H9 (cell line): ENCODE results near the gene AMN. TPM values are rescaled to one million over a fixed set of nuclear protein-coding genes. Genes with fewer than 3 reads are reported as not detected.
A peak's percentile ranks its signal among the peaks of the same experiment; 100 is the strongest.

Experiments used
- DNase-seq: peaks from one replicate; pipeline ENCODE4 v3.0.0-alpha.2; 2017
- H2AFZ ChIP-seq: one replicate; pipeline ENCODE4 v1.6.1; 2013; ENCODE audit warnings: mild to moderate bottlenecking, low read length, control low read depth, moderate library complexity
- H2AK5ac ChIP-seq: 2 replicates; pipeline ENCODE4 v1.6.1; 2013; ENCODE audit warnings: low read length, control low read depth, mixed read lengths; ENCODE audit not compliant: insufficient read length
- H2BK120ac ChIP-seq: one replicate; pipeline ENCODE4 v1.6.1; 2013; ENCODE audit warnings: low read depth, mild to moderate bottlenecking, low read length, control low read depth, inconsistent platforms; ENCODE audit not compliant: poor library complexity, severe bottlenecking
- H2BK12ac ChIP-seq: 2 replicates; pipeline ENCODE4 v1.6.1; 2013; ENCODE audit warnings: low read length, control low read depth, mixed read lengths, low read depth; ENCODE audit not compliant: insufficient read length
- H2BK15ac ChIP-seq: 2 replicates; pipeline ENCODE4 v1.6.1; 2013; ENCODE audit warnings: low read depth, low read length, control low read depth
- H2BK20ac ChIP-seq: one replicate; pipeline ENCODE4 v1.6.1; 2013; ENCODE audit warnings: low read depth, mild to moderate bottlenecking, low read length, control low read depth, inconsistent platforms; ENCODE audit not compliant: poor library complexity, severe bottlenecking
- H2BK5ac ChIP-seq: 2 replicates; pipeline ENCODE4 v1.6.1; 2013; ENCODE audit warnings: low read length, control low read depth, mixed read lengths; ENCODE audit not compliant: insufficient read length
- H3K14ac ChIP-seq: 2 replicates; pipeline ENCODE4 v1.6.1; 2013; ENCODE audit warnings: low read length, control low read depth; ENCODE audit not compliant: insufficient read depth
- H3K18ac ChIP-seq: 2 replicates; pipeline ENCODE4 v1.6.1; 2013; ENCODE audit warnings: low read depth, mild to moderate bottlenecking, mixed read lengths, low read length, control low read depth; ENCODE audit not compliant: insufficient read length
- H3K23ac ChIP-seq: 2 replicates; pipeline ENCODE4 v1.6.1; 2013; ENCODE audit warnings: low read length, control low read depth, mixed read lengths, low read depth; ENCODE audit not compliant: insufficient read length
- H3K23me2 ChIP-seq: 2 replicates; pipeline ENCODE4 v1.6.1; 2013; ENCODE audit warnings: low read depth, mild to moderate bottlenecking, mixed read lengths, low read length, control low read depth; ENCODE audit not compliant: insufficient read length, poor library complexity, severe bottlenecking
- H3K27ac ChIP-seq: 2 replicates; pipeline ENCODE4 v1.5.1; 2013; ENCODE audit warnings: low read length, control low read depth, mixed read lengths, low read depth; ENCODE audit not compliant: insufficient read length
- H3K27me3 ChIP-seq: 2 replicates; pipeline ENCODE4 v1.6.1; 2013; ENCODE audit warnings: low read length, control low read depth, inconsistent platforms; ENCODE audit not compliant: insufficient read depth
- H3K4ac ChIP-seq: 2 replicates; pipeline ENCODE4 v1.6.1; 2013; ENCODE audit warnings: low read depth, mild to moderate bottlenecking, control low read depth, inconsistent platforms, low read length, moderate library complexity
- H3K4me1 ChIP-seq: 2 replicates; pipeline ENCODE4 v1.6.1; 2013; ENCODE audit warnings: low read length, control low read depth, inconsistent platforms; ENCODE audit not compliant: insufficient read depth
- H3K4me2 ChIP-seq: 2 replicates; pipeline ENCODE4 v1.6.1; 2013; ENCODE audit warnings: low read length, control low read depth, mixed read lengths; ENCODE audit not compliant: insufficient read length, insufficient read depth
- H3K56ac ChIP-seq: 2 replicates; pipeline ENCODE4 v1.6.1; 2013; ENCODE audit warnings: low read depth, mild to moderate bottlenecking, mixed read lengths, low read length, control low read depth; ENCODE audit not compliant: insufficient read length
- H3K79me1 ChIP-seq: 2 replicates; pipeline ENCODE4 v1.6.1; 2013; ENCODE audit warnings: low read depth, mild to moderate bottlenecking, moderate library complexity, low read length, control low read depth, inconsistent platforms; ENCODE audit not compliant: insufficient read depth, poor library complexity, severe bottlenecking
- H3K79me2 ChIP-seq: 2 replicates; pipeline ENCODE4 v1.6.1; 2013; ENCODE audit warnings: low read length, control low read depth, inconsistent platforms; ENCODE audit not compliant: insufficient read depth
- H3K9ac ChIP-seq: 2 replicates; pipeline ENCODE4 v1.6.1; 2013; ENCODE audit warnings: low read length, control low read depth, mixed read lengths; ENCODE audit not compliant: insufficient read length; ENCODE audit errors: extremely low read depth
- H3K9me3 ChIP-seq: one replicate; pipeline ENCODE4 v1.6.1; 2013; ENCODE audit warnings: low read depth, low read length, inconsistent platforms; ENCODE audit not compliant: control insufficient read depth
- H3T11ph ChIP-seq: one replicate; pipeline ENCODE4 v1.6.1; 2013; ENCODE audit warnings: mild to moderate bottlenecking, low read length, control low read depth, inconsistent platforms
- H4K20me1 ChIP-seq: one replicate; pipeline ENCODE4 v1.6.1; 2013; ENCODE audit not compliant: control insufficient read depth, insufficient read length, insufficient read depth
- H4K5ac ChIP-seq: 2 replicates; pipeline ENCODE4 v1.6.1; 2013; ENCODE audit warnings: low read depth, mild to moderate bottlenecking, mixed read lengths, low read length, control low read depth; ENCODE audit not compliant: insufficient read length
- H4K8ac ChIP-seq: replicated peaks from 2 replicates; pipeline ENCODE4 v1.6.1; 2013; ENCODE audit warnings: low read length, control low read depth, mixed read lengths, low read depth; ENCODE audit not compliant: insufficient read length
- H4K91ac ChIP-seq: 2 replicates; pipeline ENCODE4 v1.6.1; 2013; ENCODE audit warnings: low read depth, mild to moderate bottlenecking, moderate library complexity, mixed read lengths, low read length, control low read depth; ENCODE audit not compliant: insufficient read length
- H3K27ac Mint-ChIP-seq, 3 experiments: 2 replicates in 2 of 3; 3 replicates in 1 of 3; pipeline ENCODE4 v1.8.0; 2020 to 2021; ENCODE audit warnings: mixed read lengths in 3 of 3, mild to moderate bottlenecking in 1 of 3, moderate library complexity in 1 of 3
- H3K27me3 Mint-ChIP-seq: 2 replicates; pipeline ENCODE4 v1.8.0; 2021; ENCODE audit warnings: low read depth, mild to moderate bottlenecking, moderate library complexity, mixed read lengths
- H3K36me3 Mint-ChIP-seq, 3 experiments: 2 replicates in 2 of 3; 3 replicates in 1 of 3; pipeline ENCODE4 v1.8.0; 2020 to 2021; ENCODE audit warnings: low read depth in 3 of 3, mixed read lengths in 3 of 3; ENCODE audit not compliant: insufficient read depth in 1 of 3
- H3K4me1 Mint-ChIP-seq, 2 experiments: 2 replicates each; pipeline ENCODE4 v1.8.0; 2020; ENCODE audit warnings: mixed read lengths in 2 of 2
- H3K4me3 Mint-ChIP-seq, 2 experiments: 2 replicates in 1 of 2; 3 replicates in 1 of 2; pipeline ENCODE4 v1.8.0; 2020 to 2021; ENCODE audit warnings: mild to moderate bottlenecking in 2 of 2, mixed read lengths in 2 of 2, moderate library complexity in 1 of 2
- H3K9me3 Mint-ChIP-seq, 2 experiments: 2 replicates in 1 of 2; 3 replicates in 1 of 2; pipeline ENCODE4 v1.8.0; 2020; ENCODE audit warnings: mild to moderate bottlenecking in 2 of 2, mixed read lengths in 2 of 2, moderate library complexity in 1 of 2
- CTCF ChIP-seq: fragments of 200-600 bp; sonication (generic); conservative IDR thresholded peaks from 3 replicates; pipeline ENCODE4 v1.8.0; 2021; ENCODE audit warnings: antibody characterized with exemption, mild to moderate bottlenecking
- WGBS: extraction: QIAGEN DNeasy Blood & Tissue Kit; methylation state at CpG from one replicate; pipeline ENCODE4 v1.1.7; 2013; ENCODE audit warnings: missing lambda C conversion rate, low lambda C conversion rate, mixed read lengths; ENCODE audit not compliant: insufficient read length; ENCODE audit errors: extremely low coverage; 5-methylcytosine and 5-hydroxymethylcytosine counted together
- total RNA-seq: library from RNA; stranded (reverse); gene quantifications from 2 replicates; pipeline ENCODE4 v1.2.1, GENCODE V29; 2021

The AMN gene
- total RNA-seq, 1 experiment from 2014 or later = 1.9 TPM

- Histone ChIP-seq H4K5ac (no peak overlapping the region), H3K4ac (no peak overlapping the region), H3K23ac (no peak overlapping the region), H3K79me1 (no peaks in the 10 kb centered on the region), H3K27me3 (no peaks in the 10 kb centered on the region), H3K56ac (no peak overlapping the region), H4K8ac (no peak overlapping the region), H3T11ph (no peak overlapping the region), H2BK120ac (no peak overlapping the region), H2BK20ac (no peak overlapping the region), H3K4me2 (no peak overlapping the region), H3K79me2 (no peaks in the 10 kb centered on the region), H3K4me1 (no peaks in the 10 kb centered on the region), H2AFZ (no peak overlapping the region), H3K18ac (no peak overlapping the region), H2BK12ac (no peak overlapping the region), H2BK15ac (no peak overlapping the region), H3K14ac (no peak overlapping the region), H4K91ac (no peak overlapping the region), H2AK5ac (no peak overlapping the region), H2BK5ac (no peak overlapping the region), H3K27ac (no peak overlapping the region), H3K23me2 (no peaks in the 10 kb centered on the region), H3K9ac (no peak overlapping the region), H3K9me3 (no peaks in the 10 kb centered on the region), H4K20me1 (no peaks in the 10 kb centered on the region)
- H3K4me3 Mint-ChIP-seq = no peak overlapping the region
- WGBS = no CpG with 5 or more reads among the region's 8 CpGs
- H3K27ac Mint-ChIP-seq = peak overlapping the region in 1 of 3 experiments; percentile 39; a peak in 1 of 7 replicates
- peaks cover 26 to 85% (median 82%) of the 10 kb centered on the region in 3 experiments for H3K36me3 Mint-ChIP-seq
- no peak for DNase-seq
- H3K9me3 Mint-ChIP-seq = no peaks in the 10 kb centered on the region
- no peaks in the 10 kb centered on the region for H3K27me3 Mint-ChIP-seq
- H3K4me1 Mint-ChIP-seq = peaks cover 0 to 6% of the 10 kb centered on the region in 2 experiments; a peak in 1 of 4 replicates
- TF ChIP-seq CTCF = no peak
These were observed 29.3 kb downstream of the AMN start for GRCh38 chr14:102951799-102952198.
